Activated CD8-positive, alpha-beta T cell treated with anti-CD3 and anti-CD28 coated beads for 36 hours (primary cell): ENCODE measurements around the gene RNLS. TPM values are rescaled to one million over a fixed set of nuclear protein-coding genes. Genes with fewer than 3 reads are reported as not detected.

Experiments
- ATAC-seq: fragments of 200-7000 bp; cut with Tn5 transposase; one replicate; pipeline ENCODE4 v1.10.0; 2021; ENCODE audit warnings: mild to moderate bottlenecking, moderate library complexity
- CTCF ChIA-PET: fragments of 350-600 bp; sonication (Branson Sonifier 250); formaldehyde crosslinking; loops from one replicate; lab custom pipeline; 2021; ENCODE audit warnings: antibody characterized with exemption; lab: Charles Lee
- POLR2A ChIA-PET: fragments of 350-600 bp; sonication (Branson Sonifier 250); formaldehyde crosslinking; loops from one replicate; lab custom pipeline; 2021; ENCODE audit warnings: antibody characterized with exemption; lab: Charles Lee
- DNase-seq: peaks from one replicate; pipeline ENCODE4 v3.0.0-alpha.2; 2020
- H3K27ac Mint-ChIP-seq: one replicate; pipeline ENCODE4 v1.8.0; 2021; ENCODE audit warnings: mild to moderate bottlenecking, mixed read lengths
- H3K27me3 Mint-ChIP-seq: one replicate; pipeline ENCODE4 v1.8.0; 2021; ENCODE audit warnings: mixed read lengths
- H3K36me3 Mint-ChIP-seq: one replicate; pipeline ENCODE4 v1.8.0; 2021; ENCODE audit warnings: low read depth, mixed read lengths
- H3K4me1 Mint-ChIP-seq: one replicate; pipeline ENCODE4 v1.8.0; 2021; ENCODE audit warnings: low read depth, mixed read lengths
- H3K4me3 Mint-ChIP-seq: one replicate; pipeline ENCODE4 v1.8.0; 2021; ENCODE audit warnings: mild to moderate bottlenecking, moderate library complexity, mixed read lengths
- H3K9me3 Mint-ChIP-seq: one replicate; pipeline ENCODE4 v1.8.0; 2021; ENCODE audit warnings: mixed read lengths
- CTCF ChIP-seq: fragments of 200-600 bp; IDR thresholded peaks from one replicate; pipeline ENCODE4 v1.8.0; 2022; ENCODE audit warnings: antibody characterized with exemption, mild to moderate bottlenecking
- intact Hi-C: fragments of 100-400 bp; cut with micrococcal nuclease; formaldehyde crosslinking; loops from one replicate; pipeline ENCODE4 v1.10.0; 2022
- total RNA-seq, 2 experiments: library from RNA; stranded (reverse); gene quantifications; one replicate each; pipeline ENCODE4 v1.2.3, GENCODE V29; 2021

The RNLS gene
- total RNA-seq, 2 experiments from 2014 or later, result 4.5 TPM

GRCh38 chr10:88274286-88274685 is 308.8 kb downstream of the RNLS start:
- POLR2A ChIA-PET, result no interaction called here
- no peak for ATAC-seq
- H3K4me1 Mint-ChIP-seq, result peaks cover 51% of the 10 kb centered on the region

GRCh38 chr10:88273567-88273966 is 309.6 kb downstream of the RNLS start:
- no peak overlapping the region for H3K27ac Mint-ChIP-seq
- ChIA-PET POLR2A (no interaction called here), CTCF (no interaction called here)
- H3K4me3 Mint-ChIP-seq, result no peak overlapping the region
- H3K4me1 Mint-ChIP-seq, result peaks cover 44% of the 10 kb centered on the region
- ATAC-seq (no peak), DNase-seq (no peak)
- intact Hi-C loops, result loop anchor here (5.0 kb wide), 2 partner anchors 114 to 406 kb away; no protein-coding TSS in a partner anchor
- no peaks in the 10 kb centered on the region for H3K36me3 Mint-ChIP-seq
- TF ChIP-seq CTCF, result no peak
- peaks cover 3% of the 10 kb centered on the region for H3K27me3 Mint-ChIP-seq
- H3K9me3 Mint-ChIP-seq, result no peaks in the 10 kb centered on the region

More at GRCh38 chr10:88274286-88274685, 308.8 kb downstream of the RNLS start:
- H3K27ac Mint-ChIP-seq, result no peak overlapping the region
- H3K9me3 Mint-ChIP-seq, result no peaks in the 10 kb centered on the region
- no peak for DNase-seq
- H3K4me3 Mint-ChIP-seq, result no peak overlapping the region
- CTCF ChIA-PET, result no interaction called here
- intact Hi-C loops, result loop anchor here (5.0 kb wide), 2 partner anchors 113 to 407 kb away; no protein-coding TSS in a partner anchor
- TF ChIP-seq CTCF, result no peak
- H3K36me3 Mint-ChIP-seq, result no peaks in the 10 kb centered on the region
- H3K27me3 Mint-ChIP-seq, result no peaks in the 10 kb centered on the region

- ChIA-PET CTCF (interaction anchor here (0.9 to 1.9 kb wide), 5 partner anchors 11 to 410 kb away, joined by 3 to 7 read pairs (median 6); no protein-coding TSS in a partner anchor), POLR2A (interaction anchor here (1.2 to 2.2 kb wide), 2 partner anchors 9 to 314 kb away, joined by 4 to 5 read pairs; no protein-coding TSS in a partner anchor)
- intact Hi-C loops, result loop anchor here (1.0 to 5.0 kb wide), 4 partner anchors 115 to 405 kb away; no protein-coding TSS in a partner anchor
- peaks cover 42% of the 10 kb centered on the region for H3K4me1 Mint-ChIP-seq
- no peaks in the 10 kb centered on the region for H3K9me3 Mint-ChIP-seq
- H3K27me3 Mint-ChIP-seq, result peaks cover 5% of the 10 kb centered on the region
- peak; percentile 38 for DNase-seq
- no peak for TF ChIP-seq CTCF
- peak overlapping the region; percentile 90 for H3K27ac Mint-ChIP-seq
- H3K36me3 Mint-ChIP-seq, result no peaks in the 10 kb centered on the region
- ATAC-seq, result peak; percentile 58
- peak overlapping the region; percentile 53 for H3K4me3 Mint-ChIP-seq
Measured at GRCh38 chr10:88271761-88272543, 311.2 kb downstream of the RNLS start.

GRCh38 chr10:88270871-88271713 is 312.0 kb downstream of the RNLS start:
- intact Hi-C loops, result loop anchor here (1.0 to 5.0 kb wide), 4 partner anchors 116 to 404 kb away; no protein-coding TSS in a partner anchor
- Mint-ChIP-seq H3K4me1 (peaks cover 46% of the 10 kb centered on the region), H3K27ac (peak overlapping the region; percentile 90), H3K4me3 (peak overlapping the region; percentile 53), H3K36me3 (no peaks in the 10 kb centered on the region), H3K9me3 (no peaks in the 10 kb centered on the region), H3K27me3 (peaks cover 5% of the 10 kb centered on the region)
- no peak for TF ChIP-seq CTCF
- CTCF ChIA-PET, result interaction anchor here (0.8 to 1.9 kb wide), 6 partner anchors 10 to 409 kb away, joined by 3 to 7 read pairs (median 5); no protein-coding TSS in a partner anchor
- peak; percentile 79 for DNase-seq
- ATAC-seq, result peak; percentile 91
- POLR2A ChIA-PET, result interaction anchor here (0.8 to 2.2 kb wide), 6 partner anchors 10 to 409 kb away, joined by 3 to 7 read pairs (median 4); no protein-coding TSS in a partner anchor
